HG03175 (cell line): ENCODE results near the gene RIMBP2.

ENCODE experiments used
- ATAC-seq: cut with Tn5 transposase; IDR thresholded peaks from one replicate; pipeline ENCODE4 v1.9.1; 2021; ENCODE audit warnings: mild to moderate bottlenecking, moderate library complexity; ENCODE audit not compliant: unreplicated experiment

RIMBP2 gene

DNA sequence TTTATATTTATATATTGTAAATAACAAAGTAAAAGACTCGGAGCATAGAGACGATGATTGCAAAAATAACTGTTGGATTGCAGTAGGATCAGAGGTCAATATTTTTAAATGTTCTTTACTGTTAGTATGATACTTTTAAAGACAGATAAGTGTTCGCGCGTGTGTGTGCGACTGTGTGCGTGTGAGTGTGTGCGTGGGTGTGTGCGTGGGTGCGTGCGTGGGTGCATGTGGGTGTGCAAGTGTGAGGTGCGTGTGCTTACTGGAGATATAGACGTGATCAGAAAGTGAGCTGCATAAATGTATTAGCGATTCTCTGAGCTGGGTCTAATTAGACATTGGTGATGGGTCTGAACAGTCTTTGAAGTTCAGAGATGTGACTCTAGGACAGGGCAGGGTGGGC lies 142.9 kb downstream of the RIMBP2 start:
- no peak for ATAC-seq

DNA sequence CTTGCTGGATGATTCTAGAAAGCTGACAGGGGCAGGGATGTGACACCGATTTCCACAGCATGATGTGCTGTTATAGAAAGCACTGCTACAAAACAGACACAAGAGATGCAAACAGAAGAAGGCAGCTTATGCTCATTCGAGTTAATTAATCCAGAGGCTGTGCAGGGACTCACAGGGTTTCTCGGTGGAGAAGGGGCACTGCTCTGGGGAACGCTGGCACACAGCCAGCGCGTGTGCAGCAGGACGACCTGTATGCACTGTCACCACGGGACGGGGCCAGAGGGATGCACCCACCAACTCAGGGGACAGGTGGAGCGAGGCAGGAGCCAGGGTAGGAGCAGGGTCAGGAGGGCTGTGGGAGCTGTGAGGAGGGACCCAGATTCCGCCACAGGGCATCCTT lies 143.5 kb downstream of the RIMBP2 start:
- ATAC-seq: no peak

DNA sequence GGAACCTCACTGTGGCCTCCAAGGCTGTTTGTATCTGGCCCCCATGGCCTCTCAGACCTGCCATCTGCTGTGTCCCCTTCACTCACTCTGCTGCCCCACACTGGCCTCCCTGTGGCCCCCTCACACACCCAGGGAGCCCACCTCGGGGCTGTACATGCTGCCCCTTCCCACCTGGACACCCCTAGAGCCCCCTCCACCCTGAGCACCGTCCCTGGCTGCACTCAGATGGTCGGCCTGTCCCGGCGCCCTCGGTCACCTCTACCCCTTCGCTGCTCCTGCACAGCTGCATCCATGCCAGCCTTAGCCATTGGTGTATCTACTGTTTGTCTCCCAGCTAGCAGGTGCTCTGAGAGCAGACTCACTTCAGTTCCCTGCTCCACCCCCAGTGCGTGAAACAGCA lies 144.4 kb downstream of the RIMBP2 start:
- ATAC-seq: no peak

DNA sequence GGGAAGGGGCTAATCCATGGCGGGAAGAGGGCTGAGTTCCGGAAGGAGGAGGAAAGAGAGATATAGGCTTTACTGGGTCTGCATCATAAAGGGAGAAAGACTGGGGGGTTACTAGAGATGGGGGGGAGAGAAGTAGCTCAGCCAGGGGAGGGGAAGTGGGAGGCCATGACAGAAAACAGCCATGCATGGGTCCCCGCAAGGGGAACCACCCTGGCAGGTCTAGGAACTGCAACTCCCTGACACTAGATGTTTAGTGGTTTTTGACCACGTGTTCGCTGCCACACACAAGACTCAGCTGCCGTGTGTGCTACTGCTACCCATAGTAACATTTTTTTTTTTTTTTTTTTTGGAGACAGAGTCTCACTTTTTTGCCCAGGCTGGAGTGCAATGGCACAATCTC lies 145.0 kb downstream of the RIMBP2 start:
- ATAC-seq: no peak

DNA sequence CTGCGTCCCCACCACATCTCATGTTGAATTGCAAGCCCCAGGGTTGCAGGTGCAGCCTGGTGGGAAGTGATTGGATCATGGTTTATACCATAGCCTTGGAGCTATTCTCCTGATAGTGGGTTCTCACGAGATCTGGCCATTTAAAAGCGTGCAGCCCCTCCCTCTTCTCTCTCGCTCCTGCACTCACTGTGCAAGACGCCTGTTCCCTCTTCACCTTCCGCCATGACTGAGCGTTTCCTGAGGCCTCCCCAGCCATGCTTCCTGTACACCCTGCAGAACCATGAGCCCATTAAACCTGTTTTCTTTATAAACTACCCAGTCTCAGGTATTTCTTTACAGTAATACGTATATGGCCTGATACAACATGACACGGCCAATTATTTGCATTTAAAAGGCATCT lies 146.6 kb downstream of the RIMBP2 start:
- no peak for ATAC-seq

DNA sequence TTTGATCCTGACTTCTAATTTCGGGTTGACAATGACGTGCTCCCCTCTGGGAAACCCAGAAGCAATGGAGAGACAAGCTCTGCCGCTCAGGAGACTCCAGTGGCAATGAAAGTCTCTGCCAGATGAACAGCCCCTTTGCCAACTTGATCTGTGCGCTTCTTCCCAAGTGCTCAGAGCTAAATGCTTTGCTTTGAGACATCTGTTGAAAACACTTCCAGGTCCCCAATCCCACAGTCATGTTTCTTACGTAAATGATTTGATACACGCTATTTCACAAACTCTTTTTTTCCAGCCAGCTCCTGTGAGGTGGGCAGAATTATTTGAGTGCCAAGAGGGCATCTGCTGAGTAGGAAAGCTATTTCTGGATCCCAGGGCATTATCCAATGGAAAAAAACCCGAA lies 147.6 kb downstream of the RIMBP2 start:
- no peak for ATAC-seq

DNA sequence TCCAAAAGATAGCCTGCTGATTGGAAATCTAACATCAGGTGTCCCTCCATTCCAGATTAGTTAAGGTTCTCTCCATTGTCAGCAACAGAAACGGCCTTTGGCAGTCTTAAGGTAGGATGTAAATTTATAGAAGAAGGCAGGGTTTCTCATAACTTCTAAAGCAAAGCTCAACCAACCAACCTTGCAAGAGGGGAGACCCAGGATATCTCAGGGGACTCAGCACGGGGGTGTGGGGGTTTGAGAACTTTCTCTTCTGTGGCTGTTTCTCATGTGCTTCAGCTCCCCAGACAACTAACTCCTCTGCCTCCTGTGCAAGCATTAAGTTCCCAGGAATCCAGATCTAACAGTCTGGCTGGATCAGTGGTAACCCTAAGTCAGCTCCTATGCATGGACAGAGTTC lies 148.1 kb downstream of the RIMBP2 start:
- ATAC-seq: no peak

DNA sequence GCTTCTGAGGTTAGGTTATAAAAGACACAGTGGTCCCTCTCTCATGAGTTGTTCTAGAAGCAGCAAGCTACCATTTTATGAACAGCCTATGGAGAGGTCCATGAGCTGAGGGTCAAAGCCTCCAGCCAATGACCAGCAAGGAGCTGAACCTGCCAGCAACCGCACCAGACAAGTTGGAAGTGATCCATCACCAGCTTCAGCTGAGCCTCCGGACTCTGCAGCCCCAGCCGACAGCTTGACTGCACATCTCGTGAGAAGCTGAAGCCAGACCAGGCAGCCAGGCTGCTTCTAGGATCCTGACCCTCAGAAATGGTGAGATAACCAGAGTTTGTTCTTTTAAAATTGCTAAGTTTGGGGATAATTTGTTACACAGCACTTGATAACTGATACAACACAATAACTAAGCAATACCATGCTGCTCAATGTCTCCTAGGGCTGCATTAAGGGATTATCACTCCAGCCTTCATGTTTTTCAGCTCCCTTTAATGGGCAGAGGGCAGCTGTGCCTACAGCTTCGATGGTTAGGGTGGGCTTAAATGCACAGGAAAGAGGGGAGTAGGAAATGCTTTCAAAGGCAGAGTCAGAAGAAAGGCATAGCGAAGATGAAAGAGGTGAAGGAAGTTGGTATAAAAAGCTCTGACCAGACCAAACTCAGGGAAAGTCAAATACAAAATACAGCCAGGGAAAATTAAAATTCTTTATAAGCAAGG lies 149.5 kb downstream of the RIMBP2 start:
- no peak for ATAC-seq

DNA sequence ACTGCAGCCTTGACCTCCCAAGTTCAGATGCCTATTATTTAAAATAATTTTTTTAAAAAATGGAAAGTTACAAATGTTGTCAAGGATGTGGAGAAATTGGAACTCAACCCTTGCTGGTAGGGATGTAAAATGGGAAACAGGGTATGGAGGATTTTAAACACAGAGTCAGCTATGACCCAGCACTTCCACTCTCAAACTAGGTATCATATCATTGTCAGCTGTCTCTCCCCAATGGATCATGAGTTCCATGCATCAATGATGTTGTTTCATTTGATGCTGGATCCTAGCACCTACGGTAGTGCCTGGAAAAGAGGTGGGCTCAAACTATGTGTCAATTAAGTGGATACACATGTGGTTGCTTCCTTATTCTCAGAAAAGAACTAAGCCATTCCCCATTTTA lies 150.9 kb downstream of the RIMBP2 start:
- ATAC-seq: no peak

DNA sequence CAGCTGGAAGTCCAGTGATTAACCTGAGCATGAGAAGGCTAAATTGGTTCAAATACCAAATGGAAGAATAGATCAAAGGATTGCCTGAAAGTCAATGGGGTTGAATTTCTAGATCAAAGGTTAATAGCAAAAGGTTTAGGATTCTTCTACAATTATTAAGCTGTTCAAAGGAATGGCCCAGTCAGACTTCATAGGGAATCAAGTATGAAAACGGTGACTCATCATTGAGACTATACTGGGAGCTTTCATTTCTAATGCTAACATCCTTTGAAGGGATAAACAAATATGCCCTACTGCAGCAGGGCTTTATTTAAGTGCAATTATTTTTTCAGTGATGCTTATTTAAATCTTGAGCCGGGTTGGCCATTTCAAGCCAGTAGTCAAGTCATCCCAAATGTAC lies 152.8 kb downstream of the RIMBP2 start:
- ATAC-seq: no peak

DNA sequence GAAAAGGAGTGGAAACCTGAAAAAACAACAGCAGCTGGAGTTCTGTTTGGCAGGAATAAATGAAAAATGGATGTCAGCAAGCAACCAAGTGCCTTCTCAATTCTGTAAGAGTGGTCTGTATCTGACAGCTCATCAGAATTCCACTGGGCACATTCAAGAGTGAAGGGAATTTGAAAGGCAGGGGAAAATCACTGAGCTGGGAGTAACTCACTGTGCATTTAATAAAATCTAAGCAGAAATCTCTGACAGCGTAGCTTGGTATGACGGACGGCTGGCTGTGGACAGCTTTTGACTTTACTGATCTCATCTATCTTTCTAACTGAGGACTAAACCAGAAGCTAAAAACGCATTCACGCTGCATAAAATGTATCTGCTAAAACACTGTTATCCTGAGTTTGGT lies 153.4 kb downstream of the RIMBP2 start:
- no peak for ATAC-seq

DNA sequence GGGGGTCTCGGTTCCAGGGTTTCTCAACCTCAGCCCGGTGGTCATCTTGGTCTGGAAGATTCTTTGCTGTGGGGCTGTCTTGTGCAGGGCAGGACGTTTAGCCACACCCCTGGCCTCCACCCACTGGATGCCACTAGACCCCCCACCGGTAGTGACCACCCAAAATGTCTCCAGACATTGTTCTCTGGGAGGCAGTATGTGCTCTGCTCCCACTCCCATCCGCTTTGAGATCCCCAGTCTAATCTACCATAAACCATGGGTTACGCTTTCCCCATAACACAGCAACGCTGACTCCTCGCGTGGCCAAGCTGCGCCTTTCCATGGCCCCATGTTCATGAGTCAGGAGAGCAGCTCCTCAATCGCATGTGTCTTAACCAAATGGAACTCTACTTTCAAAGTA lies 155.8 kb downstream of the RIMBP2 start:
- ATAC-seq: no peak

DNA sequence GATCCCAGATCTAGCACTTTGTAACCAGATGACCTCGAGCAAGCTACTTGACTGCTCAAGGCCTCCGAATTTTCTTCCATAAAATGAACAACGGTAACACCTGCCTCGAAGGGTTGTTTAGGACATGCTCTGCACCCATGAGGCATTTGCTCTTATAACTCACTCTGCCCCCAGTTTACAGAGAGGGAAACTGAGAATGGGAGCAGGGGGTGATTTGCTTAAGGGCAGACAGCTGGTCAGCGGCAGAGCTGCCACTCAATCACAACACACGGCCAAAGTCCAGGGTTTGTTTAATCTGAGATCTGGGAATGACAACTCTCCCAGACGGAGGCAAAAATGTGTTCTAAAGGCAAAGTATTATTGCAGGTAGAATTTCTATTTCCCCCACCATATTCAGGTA lies 156.3 kb downstream of the RIMBP2 start:
- ATAC-seq: no peak

DNA sequence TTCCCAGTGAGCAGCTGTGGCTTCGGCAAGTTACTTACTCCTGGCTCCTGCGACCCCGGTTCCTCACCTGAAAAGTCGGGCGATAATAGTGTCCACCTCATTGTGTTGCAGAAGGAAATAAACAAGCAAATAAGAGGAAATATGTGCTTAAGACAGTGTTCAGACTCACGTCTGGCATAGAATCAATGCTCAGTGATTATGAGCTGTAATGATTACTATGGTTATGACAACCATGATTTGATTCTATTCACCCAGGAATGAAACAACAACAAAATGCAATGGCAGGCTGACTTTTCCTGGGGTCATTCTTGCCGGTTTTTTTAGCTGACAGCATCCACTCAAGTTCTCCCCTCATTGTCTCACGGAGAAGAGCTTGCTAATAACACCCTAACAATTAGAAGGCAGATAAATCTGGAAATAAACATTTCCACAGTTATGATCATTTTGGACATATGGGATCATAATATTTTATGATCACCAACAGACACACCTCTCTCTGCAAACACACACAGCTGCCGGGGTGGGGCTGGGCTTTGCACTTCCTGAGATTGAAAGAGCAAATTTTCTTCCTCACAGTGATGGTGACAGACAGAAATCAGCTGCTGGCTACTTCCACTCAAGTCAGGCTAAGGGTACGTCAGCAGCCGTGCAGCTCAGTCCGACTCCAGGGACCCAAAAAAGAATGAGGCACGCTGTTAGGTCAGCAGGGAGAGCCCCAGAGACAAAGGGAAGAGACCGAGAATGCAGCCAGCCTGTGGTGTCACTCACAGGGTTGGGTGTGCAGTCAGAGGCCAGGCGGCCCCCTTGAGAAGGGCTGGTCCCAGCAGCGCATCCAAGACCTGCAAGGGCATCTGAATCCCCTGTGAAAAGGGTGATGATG lies 158.0 kb downstream of the RIMBP2 start:
- ATAC-seq: no peak

DNA sequence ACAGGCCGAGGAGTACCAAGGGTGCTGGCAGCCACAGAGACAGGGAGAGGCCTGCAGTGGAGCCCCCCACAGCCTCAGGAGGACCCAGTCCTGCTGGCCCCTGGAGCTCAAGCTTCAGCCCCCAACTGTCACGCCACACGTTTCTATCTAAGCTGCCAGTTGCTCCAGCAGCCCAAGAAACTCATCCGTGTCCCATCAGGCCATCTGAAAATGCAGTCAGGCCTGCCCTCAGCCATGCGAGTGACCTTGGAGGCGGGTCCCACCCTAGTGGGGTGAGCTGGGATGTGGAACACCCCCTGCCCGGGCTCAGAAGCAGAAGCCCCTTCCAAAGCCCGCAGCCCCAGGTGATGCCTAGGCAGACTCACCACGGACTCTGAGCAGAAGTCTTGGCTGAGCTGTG lies 158.9 kb downstream of the RIMBP2 start:
- no peak for ATAC-seq

DNA sequence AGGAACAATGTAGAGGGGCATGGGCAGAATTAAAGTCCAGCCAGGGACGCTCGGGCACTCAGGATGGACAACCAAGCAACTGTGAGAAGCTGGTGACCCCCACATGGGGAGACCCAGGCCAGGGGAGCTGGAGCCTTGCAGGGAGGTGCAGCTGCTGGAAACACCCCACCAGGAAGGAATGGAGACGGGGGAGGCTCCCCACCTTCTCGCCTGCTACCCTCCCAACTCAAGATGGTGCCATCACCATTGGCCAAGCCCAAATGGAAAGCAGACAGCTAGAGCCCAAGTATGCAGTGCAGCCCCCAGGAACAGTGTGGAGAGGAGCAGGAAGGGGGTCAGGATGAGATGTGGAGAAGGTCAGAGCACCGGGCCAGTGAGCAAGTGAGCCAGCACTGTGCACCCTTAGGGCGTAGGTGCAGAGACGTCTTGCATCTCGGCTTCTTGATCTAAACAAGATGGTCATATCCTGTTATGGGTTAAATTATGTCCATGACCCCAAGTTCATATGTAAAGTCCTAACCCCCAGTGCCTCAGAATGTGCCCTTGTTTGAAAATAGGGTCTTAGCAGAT lies 159.5 kb downstream of the RIMBP2 start:
- ATAC-seq: no peak

DNA sequence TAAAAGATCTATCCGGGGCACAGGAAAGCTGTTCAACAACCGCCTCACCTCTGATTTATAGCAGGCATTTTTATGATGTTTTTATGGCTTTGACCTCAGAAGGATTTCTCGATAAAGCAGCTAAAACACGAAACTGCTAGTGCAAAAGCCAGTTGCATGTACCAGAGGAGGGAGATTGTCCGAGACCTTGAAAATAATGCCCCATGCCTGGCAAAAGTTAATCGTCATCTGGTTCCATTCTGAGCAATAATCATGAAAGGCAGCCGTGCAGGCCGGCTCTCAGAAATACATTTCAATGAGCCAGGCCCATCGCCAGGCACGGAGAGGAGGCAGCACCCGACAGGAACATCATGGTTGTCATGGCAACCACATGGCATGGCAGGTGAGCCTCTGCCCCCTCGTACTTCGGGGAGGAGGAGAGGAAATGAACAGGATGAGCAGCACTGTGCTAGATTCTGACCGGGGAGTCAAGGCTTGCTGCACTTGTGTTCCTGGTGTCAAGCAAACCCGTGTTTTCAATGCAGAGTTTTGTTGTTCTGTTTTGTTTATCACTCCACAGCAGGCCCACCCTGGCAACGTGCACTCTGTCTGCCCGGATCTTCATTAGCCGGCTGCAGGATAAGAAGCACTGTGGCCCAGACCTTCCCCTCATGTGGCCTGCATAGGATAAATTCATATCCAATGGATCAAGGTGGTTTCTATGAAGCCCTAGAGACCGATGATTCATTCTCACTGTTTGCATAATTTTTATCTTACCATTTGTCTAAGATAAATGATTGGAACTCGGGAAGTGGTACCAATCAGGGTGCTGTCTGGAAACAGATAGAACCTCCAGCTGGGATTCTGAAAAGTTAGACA lies 160.2 kb downstream of the RIMBP2 start:
- ATAC-seq: no peak

DNA sequence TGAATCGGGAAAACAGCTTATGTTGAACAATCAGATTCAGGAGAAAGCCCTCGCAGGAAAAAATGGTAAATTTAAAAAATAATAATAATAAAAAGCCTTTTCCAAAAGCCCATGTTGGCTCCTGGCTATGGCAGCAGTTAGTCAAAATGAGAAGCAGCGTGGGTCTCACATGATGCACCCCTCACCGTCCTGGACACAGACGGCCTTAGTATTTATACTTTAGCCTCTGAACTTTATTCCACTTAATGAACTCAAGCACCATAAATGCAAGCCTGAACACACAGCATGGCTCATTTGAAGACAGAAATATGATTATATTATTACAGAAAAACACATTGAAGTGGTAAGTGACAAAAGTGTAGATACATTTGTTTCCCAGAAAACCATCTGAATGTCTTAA lies 160.9 kb downstream of the RIMBP2 start:
- no peak for ATAC-seq

DNA sequence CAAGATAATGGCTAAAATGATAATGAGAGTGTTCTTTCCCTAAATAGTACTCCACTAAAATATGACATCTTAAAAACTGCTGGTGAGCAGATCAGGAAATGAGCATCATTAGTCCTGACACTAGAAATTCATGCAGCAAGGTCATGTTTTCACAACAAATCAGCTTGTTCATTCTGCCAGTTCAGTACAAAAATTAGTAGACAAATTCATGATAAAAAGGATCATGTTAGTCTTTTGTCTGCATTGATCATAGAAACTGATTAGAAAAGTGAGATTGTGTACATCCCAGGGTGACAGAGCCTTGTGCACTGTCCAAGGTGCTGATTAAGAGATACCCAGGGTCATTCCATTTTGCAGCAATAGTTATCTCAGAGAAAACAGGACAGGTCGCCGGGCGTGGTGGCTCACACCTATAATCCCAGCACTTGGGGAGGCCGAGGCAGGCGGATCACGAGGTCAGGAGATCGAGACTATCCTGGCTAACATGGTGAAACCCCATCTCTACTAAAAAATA lies 163.6 kb downstream of the RIMBP2 start:
- no peak for ATAC-seq

DNA sequence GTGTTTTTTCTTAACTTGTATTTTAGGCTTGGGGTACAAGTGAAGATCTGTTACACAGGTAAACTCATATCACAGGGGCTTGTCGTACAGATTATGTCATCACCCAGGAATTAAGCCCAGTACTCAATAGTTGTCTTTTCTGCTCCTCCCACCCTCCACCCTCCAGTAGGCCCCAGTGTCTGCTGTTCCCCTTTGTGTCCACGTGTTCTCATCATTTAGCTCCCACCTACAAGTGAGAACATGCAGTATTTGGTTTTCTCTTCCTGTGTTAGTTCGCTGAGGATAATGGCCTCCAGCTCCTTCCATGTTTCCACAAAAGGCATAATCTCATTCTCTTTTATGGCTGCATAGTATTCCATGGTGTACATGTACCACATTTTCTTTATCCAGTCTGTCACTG lies 166.7 kb downstream of the RIMBP2 start:
- ATAC-seq: no peak
